LNCAP (cell line): ENCODE data around the gene GRB10.

ENCODE experiments used
- CTCF ChIP-seq: fragments of 450-650 bp; IDR thresholded peaks from 2 replicates; pipeline ENCODE4 v1.5.1; 2017; ENCODE audit warnings: mild to moderate bottlenecking

Gene GRB10

GRCh38 chr7:50651271-50651989, 131.3 kb downstream of the GRB10 start:
- TF ChIP-seq CTCF, result no peak

- TF ChIP-seq CTCF, result no peak
Observed at GRCh38 chr7:50650057-50650664, 132.5 kb downstream of the GRB10 start.

GRCh38 chr7:50649259-50649885, 133.3 kb downstream of the GRB10 start:
- no peak for TF ChIP-seq CTCF

DNA sequence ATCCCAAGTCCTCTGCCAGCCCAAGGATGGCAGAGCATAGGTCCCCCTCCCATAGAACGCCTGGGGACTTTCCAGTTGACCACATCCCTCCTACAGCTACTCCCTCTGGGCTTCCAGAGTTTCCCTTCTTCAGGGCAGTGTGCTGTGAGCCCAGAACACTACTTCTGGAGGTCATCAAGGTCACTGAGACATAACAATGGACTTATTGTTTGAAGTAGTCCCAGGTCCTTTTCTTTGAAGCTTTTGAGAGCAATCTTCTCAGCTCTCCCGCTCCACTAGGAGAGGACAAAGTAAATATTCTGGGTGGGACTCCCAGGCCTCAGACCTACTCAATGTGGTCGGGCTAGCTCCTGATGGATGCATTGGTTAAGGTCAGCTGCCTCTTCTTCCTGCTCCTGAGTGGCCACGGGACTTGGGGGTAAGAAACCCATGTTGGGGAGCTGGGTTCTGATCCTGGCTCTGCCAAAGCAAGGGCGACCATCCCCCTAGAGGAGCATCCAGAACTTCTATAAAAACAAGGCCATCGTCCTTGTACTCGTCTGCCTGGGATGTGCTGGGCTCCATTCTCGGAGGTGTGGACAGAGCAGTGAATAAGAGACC, 134.0 kb downstream of the GRB10 start:
- no peak for TF ChIP-seq CTCF

DNA sequence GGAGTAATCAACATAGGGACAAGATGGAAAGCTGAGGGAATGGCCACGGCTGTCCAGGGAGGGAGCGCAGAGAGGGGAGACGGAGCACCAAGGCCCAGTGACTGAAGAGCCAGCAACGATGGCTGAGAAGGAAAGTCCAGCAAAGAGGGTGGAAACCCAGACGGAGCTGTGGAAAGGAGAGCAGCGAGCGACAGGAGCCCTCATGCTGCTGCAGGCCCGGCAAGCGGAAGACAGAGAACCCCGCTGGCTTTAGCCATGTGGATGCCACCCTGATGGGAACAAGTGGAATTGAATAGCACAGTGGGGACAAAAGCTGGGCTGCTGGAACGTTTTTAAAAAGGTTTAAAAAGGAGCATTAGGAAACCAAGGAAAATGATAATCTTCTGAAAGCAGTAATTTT, 134.6 kb downstream of the GRB10 start:
- TF ChIP-seq CTCF, result no peak

DNA sequence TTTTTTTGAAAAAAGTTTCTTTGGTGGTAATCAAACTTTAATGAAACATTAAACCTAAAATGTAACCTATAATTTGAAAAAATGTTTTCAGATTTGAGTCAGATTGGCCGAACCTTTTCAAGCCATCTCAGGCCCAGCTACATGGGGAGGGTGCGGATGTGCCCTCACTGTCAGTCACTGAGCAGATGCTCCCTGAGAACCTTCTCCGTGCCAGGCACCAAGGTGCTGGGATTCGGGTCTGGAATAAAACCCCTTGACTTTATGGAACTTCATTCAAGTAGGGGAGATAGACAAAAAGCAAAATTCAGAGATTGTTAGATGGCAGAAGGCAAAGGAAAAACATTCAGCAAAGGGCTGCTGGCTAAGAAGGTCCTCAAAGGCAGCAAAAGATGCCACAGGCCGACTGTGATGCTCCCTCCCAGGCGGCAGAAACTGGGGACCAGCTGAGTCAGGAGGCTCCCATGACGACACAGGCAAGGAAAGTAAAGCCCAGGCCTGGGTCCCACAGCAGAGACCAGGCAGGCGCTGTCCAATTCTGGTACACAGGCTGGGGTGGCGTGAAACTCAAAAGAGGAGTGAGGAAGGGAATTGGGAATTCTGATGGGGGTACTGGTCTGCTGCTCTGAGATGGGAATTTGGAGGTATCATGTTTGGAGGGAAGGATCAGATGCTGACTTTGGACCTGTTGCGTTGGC, 135.3 kb downstream of the GRB10 start:
- TF ChIP-seq CTCF, result no peak

DNA sequence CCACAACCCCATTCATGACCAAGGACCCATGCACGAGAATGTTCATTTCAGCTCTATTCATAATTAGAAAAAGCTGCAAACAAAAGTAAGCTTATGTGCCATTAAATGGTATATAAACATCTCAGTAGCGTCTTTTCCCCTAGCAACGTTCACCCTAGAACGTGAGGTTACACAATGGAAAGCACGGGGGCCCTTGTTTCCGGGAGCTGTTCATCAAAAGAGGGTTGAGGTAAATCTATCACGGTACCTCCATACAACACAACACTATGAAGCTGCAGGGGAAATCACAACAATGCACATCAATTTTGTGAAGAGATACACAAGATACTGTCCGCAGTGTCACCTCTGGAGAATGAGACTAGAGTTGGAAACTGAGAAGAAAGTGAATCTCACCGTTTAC, 136.6 kb downstream of the GRB10 start:
- no peak for TF ChIP-seq CTCF
